SHP77 (cell line): ENCODE results near the gene PLA2G5.
"Not testable (repeated sequence)": the region's sequence is repeated elsewhere in the genome, so short reads cannot be mapped to it uniquely, and the experiment has no call there.

Experiments used
- DNase-seq, 2 experiments: peaks; one replicate each; lab custom pipeline; 2025; lab: John Stamatoyannopoulos, UW

PLA2G5 gene

DNA sequence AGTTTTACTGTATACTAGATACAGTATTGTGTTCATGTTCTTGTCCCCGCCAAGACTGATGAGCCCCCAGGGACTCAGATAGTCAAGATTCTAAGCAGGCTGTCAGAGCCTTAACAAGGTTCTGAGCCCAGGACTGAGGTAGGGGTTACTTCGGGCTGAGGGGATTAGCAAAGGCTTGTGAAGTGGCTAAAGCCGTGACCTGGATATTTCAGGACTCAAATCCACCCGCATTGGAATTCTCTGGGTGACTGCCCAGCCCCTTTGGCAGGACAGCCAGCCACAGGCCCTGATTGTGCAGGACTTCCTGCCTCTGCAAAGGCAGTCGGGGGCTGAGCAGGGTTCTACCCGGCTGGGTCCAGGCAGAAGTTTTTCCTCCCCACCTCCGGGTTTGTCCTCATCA, at the start of gene PLA2G5:
PLA2G5 (plus strand) TSS at position 321 of the 400 bp plus-strand sequence. CDS start 14,637 bp downstream, outside the sequence.
- DNase-seq = no peak

GRCh38 chr1:20028125-20028524, 41.9 kb upstream of the PLA2G5 start:
- no peak for DNase-seq

DNA sequence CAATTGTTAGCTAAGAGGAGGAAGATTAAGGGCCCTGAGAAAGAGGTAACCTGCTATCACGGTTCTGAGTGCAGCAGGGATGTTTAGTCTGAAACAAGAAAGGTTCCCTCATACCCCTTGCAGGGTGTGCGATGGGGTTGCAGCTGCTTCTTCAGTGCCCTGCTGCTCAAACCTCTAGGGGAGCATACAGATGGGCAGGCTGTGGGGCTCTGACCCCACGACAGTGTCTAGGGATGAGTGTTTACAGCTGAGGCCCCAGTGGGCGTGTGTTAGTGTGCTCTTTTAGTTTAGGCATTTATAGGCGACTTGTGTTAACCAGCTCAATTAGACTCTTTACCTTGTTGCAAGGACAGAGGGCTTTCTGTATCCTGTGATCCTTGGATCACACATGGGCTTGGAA, 41.3 kb upstream of the PLA2G5 start:
- DNase-seq = no peak

- no peak for DNase-seq
These were observed 40.6 kb upstream of the PLA2G5 start for GRCh38 chr1:20029178-20029912.

DNA sequence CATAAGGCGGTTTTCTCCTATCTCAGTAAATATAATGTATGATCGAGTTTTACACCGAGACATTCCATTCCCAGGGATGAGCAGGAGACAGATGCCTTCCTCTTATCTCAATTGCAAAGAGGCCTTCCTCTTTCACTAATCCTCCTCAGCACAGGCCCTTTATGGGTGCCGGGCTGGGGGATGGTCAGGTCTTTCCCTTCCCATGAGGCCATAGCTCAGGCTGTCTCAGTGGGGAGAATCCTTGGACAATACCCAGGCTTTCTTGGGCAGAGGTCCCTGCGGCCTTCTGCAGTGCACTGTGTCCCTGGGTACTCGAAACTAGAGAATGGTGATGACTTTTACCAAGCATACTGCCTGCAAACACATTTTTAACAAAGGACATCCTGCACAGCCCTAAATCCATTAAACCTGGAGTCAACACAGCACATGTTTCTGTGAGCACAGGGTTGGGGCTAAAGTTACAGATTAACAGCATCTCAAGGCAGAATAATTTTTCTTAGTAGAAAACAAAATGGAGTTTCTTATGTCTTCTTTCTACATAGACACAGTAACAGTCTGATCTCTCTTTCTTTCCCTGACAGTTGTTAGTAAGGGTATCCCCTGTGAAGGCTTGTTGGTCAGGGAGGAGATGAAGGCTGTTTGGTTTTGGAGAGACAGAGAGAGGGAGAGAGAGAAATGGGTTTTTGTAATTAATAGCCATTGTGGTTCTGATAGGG, 39.4 kb upstream of the PLA2G5 start:
- DNase-seq = not testable (repeated sequence)

DNA sequence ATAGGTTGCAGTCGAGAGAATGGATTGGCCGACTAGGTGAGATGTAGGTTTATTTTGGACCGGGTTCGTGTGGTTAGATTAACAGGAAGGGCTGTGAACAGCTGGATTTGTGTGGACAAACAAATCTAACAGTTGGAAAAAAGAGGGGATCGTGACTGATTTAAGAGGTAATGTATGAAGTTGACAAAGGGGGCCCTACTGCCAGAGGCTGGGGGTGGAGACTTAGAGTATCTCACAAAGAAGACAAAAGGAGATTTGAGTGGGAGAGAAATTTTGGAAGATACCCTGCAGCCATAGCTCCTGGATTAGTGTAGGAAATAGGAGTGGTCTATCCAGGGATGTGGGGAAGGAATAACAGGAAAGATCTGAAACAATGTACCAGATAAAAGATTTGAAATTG, 38.8 kb upstream of the PLA2G5 start:
- no peak for DNase-seq

DNA sequence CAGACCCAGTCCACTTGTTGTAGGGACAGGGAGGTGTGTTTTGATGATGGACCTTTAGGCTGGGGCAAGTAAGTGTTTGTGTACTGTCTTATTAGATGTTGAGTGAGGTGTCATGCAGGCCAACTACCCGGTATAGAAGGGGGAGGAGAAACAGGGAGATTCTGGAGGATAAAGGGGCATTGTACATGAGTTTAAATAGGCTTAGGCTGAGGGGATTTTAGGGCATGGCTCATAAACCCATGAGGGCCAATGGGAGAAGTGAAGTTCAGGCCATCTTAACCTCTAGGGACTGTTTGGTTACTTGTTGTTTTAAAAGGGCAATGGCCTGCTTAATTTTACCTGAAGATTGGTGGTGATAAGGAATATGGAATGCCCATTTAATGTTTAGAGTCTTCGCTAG, 38.2 kb upstream of the PLA2G5 start:
- no peak for DNase-seq

GRCh38 chr1:20032425-20032824, 37.6 kb upstream of the PLA2G5 start:
- no peak for DNase-seq

GRCh38 chr1:20033420-20033819, 36.6 kb upstream of the PLA2G5 start:
- DNase-seq = no peak

DNA sequence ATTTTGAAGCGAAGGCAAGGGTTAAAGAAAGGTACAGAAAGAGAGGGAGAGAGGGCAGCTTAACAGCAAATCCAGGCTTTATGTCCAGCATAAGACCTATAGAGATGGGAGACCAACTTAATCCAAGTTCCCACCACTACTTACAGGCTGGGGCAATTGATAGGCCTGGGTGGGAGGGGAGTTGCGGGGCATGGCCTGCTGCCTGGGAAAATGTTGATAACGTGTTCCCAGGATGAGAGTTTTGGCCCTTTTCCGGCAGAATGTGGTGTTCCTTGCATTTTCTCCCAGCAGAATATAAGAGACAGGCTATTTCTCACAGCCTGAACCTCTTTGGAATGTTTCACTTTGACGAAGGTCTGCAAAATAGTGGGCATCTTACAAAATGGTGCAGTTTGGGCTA, 34.9 kb upstream of the PLA2G5 start:
- no peak for DNase-seq

- DNase-seq = no peak
These were observed 32.1 kb upstream of the PLA2G5 start for GRCh38 chr1:20037877-20038276.

DNA sequence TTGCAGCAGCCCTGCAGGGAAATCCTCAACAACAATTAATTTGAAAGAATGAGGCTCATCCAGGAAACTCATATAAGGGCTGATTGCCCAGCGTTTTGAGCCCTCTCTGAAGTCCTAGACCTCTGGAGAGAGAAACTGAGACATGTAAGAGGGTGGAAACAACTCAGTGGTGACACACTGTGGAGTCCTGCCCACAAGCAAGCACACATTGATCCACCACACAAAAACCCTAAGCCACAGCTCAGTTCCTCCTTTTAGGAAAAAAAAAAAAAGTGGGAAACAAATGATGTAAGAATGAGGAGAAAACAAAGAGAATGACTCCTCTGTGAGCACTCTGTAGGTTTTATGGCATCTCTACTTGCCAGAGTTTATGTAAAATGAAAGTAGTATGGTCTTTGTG, 22.9 kb upstream of the PLA2G5 start:
- DNase-seq = no peak

GRCh38 chr1:20048563-20048962, 21.4 kb upstream of the PLA2G5 start:
- no peak for DNase-seq

GRCh38 chr1:20049056-20049798, 20.8 kb upstream of the PLA2G5 start:
- not testable (repeated sequence) for DNase-seq

DNA sequence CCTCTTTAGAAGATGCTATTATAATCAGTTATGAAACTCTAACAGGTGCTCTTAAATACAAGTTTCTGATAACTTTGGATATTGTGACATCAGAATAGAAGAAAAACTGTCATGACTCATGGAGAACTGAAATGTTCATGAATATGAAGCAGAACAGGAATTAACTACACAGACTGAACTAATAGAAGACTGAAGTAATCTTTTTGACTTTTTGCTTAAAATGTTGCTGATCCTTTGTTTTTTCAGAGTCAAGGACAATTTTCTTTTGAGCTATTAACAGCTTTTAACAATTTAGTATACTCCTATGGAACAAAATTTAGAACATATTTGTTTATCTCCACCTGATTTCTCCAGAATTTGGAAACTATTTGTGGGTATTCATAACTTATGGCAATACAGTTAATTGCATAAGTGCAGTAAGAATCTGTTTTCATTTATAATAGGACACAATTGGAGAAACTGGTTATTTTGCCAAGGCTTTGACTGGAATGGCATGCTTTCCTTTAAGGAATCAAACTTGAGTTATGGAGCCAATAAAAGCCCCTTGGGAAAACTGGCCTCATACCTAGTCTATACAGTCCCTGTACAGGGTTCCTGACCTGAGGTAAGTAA, 18.7 kb upstream of the PLA2G5 start:
- DNase-seq = no peak

GRCh38 chr1:20052386-20052785, 17.6 kb upstream of the PLA2G5 start:
- no peak for DNase-seq

GRCh38 chr1:20057886-20058420, 12.0 kb upstream of the PLA2G5 start:
- no peak for DNase-seq

DNA sequence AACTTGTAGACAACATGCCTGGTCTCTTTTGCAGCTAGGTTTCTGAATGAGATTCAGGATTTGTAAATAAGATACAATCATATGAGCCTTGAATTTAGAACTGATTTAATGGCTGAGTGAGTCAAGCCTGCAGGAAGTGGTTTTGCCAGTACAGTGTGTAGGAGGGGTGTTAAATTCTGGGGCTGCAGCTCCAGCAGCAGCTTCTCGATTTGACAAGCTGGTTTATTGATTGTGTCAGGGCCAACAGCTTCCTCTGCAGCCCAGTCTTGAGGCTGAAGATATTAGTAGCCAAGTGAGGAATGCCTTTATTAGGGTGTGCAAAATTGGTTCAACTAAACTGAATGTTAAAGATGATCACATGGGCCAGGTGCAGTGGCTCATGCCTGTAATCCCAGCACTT, 11.5 kb upstream of the PLA2G5 start:
- DNase-seq = no peak

GRCh38 chr1:20059847-20060246, 10.1 kb upstream of the PLA2G5 start:
- DNase-seq = no peak

GRCh38 chr1:20060791-20061190, 9.2 kb upstream of the PLA2G5 start:
- DNase-seq = not testable (repeated sequence)

GRCh38 chr1:20061866-20062265, 8.1 kb upstream of the PLA2G5 start:
- DNase-seq = no peak

DNA sequence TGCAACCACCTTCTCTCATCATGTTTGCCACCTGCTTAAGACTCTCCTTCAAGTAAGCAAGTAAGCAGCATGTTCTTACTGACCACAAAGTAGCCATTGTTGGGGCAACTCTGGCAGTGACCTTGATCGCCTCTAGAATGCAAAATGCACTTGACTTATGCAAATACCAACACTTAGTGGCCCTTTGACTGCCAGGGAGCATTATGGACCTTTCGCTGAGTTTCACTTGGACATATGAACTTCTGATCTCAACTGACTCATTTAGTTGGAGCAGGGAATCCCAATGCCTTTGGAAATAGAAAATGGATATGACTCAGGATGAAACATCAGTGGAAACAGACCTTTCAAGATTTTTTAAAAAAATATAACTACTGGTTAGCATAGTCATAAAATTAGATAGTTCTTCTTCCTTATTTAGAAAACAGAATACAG, 6.1 kb upstream of the PLA2G5 start:
- no peak for DNase-seq
